BJ (cell line): ENCODE data around the gene KCTD11. TPM values are rescaled to one million over a fixed set of nuclear protein-coding genes. Genes with fewer than 3 reads are reported as not detected.
A peak's percentile ranks its signal among the peaks of the same experiment; 100 is the strongest.
"Not testable (repeated sequence)": the region's sequence is repeated elsewhere in the genome, so short reads cannot be mapped to it uniquely, and the experiment has no call there.

Experiments
- CTCF ChIA-PET: fragments of 350-600 bp; formaldehyde crosslinking; extraction: SDS; loops from one replicate; lab custom pipeline; 2021; ENCODE audit warnings: antibody characterized with exemption, inconsistent platforms; lab: Yijun Ruan, JAX
- POLR2A ChIA-PET: fragments of 300-600 bp; sonication (Branson Sonifier 250); formaldehyde crosslinking; extraction: SDS; loops from one replicate; lab custom pipeline; 2021; ENCODE audit warnings: antibody characterized with exemption; lab: Charles Lee
- DNase-seq: peaks from one replicate; pipeline ENCODE4 v3.0.0-alpha.2; 2011; ENCODE audit warnings: low read depth
- H3K27me3 ChIP-seq: 2 replicates; pipeline ENCODE4 v1.6.0; 2011; ENCODE audit warnings: low read length; ENCODE audit not compliant: control insufficient read depth, insufficient read depth
- H3K36me3 ChIP-seq: 2 replicates; pipeline ENCODE4 v1.5.1; 2011; ENCODE audit warnings: low read length; ENCODE audit not compliant: control insufficient read depth, insufficient read depth
- H3K4me3 ChIP-seq: 2 replicates; pipeline ENCODE4 v1.5.1; 2011; ENCODE audit warnings: low read depth, mild to moderate bottlenecking, control low read depth, low read length
- CTCF ChIP-seq: IDR thresholded peaks from 2 replicates; pipeline ENCODE4 v1.5.1; 2011; ENCODE audit warnings: low read depth, mild to moderate bottlenecking, control low read depth, inconsistent platforms, low read length, moderate library complexity; ENCODE audit not compliant: insufficient read depth
- polyA plus RNA-seq: library from polyadenylated mRNA; depleted of rRNA; stranded (reverse); fragments of >200 nt; gene quantifications from 2 replicates; pipeline ENCODE4 v1.2.3, GENCODE V29; 2011

The KCTD11 gene
- polyA plus RNA-seq, 1 experiment = 19.8 TPM

- POLR2A ChIA-PET = no interaction called here
- TF ChIP-seq CTCF = no peak
- CTCF ChIA-PET = interaction anchor here (0.5 kb wide), 1 partner anchor 21 kb away, joined by 3 read pairs; no protein-coding TSS in a partner anchor
Observed at GRCh38 chr17:7330638-7331015, 21.3 kb upstream of the KCTD11 start.

DNA sequence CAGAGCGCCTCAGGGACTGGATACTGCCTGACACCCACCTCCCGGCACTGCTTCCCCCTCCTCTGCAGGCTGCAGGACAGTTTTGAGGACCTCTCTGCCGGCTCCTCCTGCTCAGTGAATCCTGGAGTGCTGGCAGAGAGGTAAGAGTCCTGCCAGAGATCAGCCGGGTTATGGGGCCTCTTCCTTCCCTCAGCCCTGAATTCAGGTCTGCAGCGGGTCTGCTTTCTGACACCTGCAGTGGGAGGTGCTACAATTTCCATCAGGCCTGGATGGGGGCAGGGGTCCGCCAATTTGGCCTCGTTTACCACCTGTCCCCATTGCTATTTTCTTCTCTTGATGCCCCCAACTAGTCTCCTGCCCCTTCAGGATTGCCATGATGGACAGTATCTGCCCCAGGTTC lies 19.9 kb upstream of the KCTD11 start:
- POLR2A ChIA-PET = no interaction called here
- TF ChIP-seq CTCF = no peak
- no peak for DNase-seq
- CTCF ChIA-PET = no interaction called here
- H3K36me3 ChIP-seq = no peaks in the 10 kb centered on the region
- no peaks in the 10 kb centered on the region; the same call in 1 of the 2 replicates for H3K27me3 ChIP-seq
- no peak overlapping the region for H3K4me3 ChIP-seq

More at GRCh38 chr17:7330638-7331015, 21.3 kb upstream of the KCTD11 start:
- Histone ChIP-seq H3K4me3 (peak overlapping the region; percentile 64), H3K36me3 (peaks cover 4% of the 10 kb centered on the region; the same call in 1 of the 2 replicates), H3K27me3 (no peaks in the 10 kb centered on the region; the same call in 1 of the 2 replicates)
- DNase-seq = no peak

DNA sequence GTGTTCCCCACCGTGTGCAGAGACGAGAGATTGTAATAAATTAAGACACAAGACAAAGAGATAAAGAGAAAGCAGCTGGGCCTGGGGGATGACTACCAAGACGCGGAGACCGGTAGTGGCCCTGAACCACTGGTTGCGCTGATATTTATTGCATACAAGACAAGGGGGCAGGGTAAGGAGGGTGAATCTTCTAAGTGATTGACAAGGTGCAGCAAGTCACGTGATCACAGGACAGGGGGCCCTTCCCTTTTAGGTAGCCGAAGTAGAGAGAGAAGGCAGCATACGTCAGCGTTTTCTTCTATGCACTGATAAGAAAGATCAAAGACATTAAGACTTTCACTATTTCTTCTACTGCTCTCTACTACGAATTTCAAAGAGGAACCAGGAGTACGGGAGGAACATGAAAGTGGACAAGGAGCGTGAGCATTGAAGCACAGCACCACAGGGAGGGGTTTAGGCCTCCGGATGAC lies 19.3 kb upstream of the KCTD11 start:
- H3K27me3 ChIP-seq, POLR2A ChIA-PET, H3K36me3 ChIP-seq, CTCF ChIA-PET, DNase-seq, H3K4me3 ChIP-seq: not testable (repeated sequence)

GRCh38 chr17:7334938-7335538 lies 16.9 kb upstream of the KCTD11 start:
- TF ChIP-seq CTCF = no peak
- no peak for DNase-seq
- no peaks in the 10 kb centered on the region for H3K36me3 ChIP-seq
- H3K27me3 ChIP-seq = no peaks in the 10 kb centered on the region; the same call in 1 of the 2 replicates
- CTCF ChIA-PET = interaction anchor here (1.0 to 3.2 kb wide), 3 partner anchors 10 to 97 kb away, joined by 3 to 13 read pairs (median 3); no protein-coding TSS in a partner anchor
- no peak overlapping the region for H3K4me3 ChIP-seq
- POLR2A ChIA-PET = no interaction called here

- H3K4me3 ChIP-seq, H3K27me3 ChIP-seq, DNase-seq, H3K36me3 ChIP-seq, POLR2A ChIA-PET: not testable (repeated sequence)
- CTCF ChIA-PET = interaction anchor here (1.1 to 3.2 kb wide), 2 partner anchors 9 to 11 kb away, joined by 3 to 13 read pairs; no protein-coding TSS in a partner anchor
Observed at GRCh38 chr17:7335765-7336164, 16.2 kb upstream of the KCTD11 start.

- POLR2A ChIA-PET = no interaction called here
- CTCF ChIA-PET = interaction anchor here (1.1 to 3.2 kb wide), 4 partner anchors 8 to 20 kb away, joined by 3 to 13 read pairs (median 4); no protein-coding TSS in a partner anchor
Observed at GRCh38 chr17:7336240-7337175, 15.5 kb upstream of the KCTD11 start, which contains the start of gene ACAP1. ACAP1 (plus strand) TSS chr17:7336529; CDS start chr17:7336735, 206 bp downstream.

GRCh38 chr17:7337600-7337999 lies 14.4 kb upstream of the KCTD11 start:
- DNase-seq, H3K27me3 ChIP-seq, H3K36me3 ChIP-seq, POLR2A ChIA-PET, H3K4me3 ChIP-seq: not testable (repeated sequence)
- CTCF ChIA-PET = interaction anchor here (0.6 to 3.2 kb wide), 3 partner anchors 13 to 671 kb away, joined by 3 to 13 read pairs (median 4); no protein-coding TSS in a partner anchor

More at GRCh38 chr17:7336240-7337175, 15.5 kb upstream of the KCTD11 start, which contains the start of gene ACAP1:
- H3K4me3 ChIP-seq = no peak within 1 kb of the TSS
- no peaks in the 10 kb centered on the region for H3K36me3 ChIP-seq
- no peak for TF ChIP-seq CTCF
- DNase-seq = no peak
- peaks cover under 1% of the 10 kb centered on the region for H3K27me3 ChIP-seq
